ENCODE results near the gene MET.

MET gene

GRCh38 chr7:116782177-116782711 is 110.2 kb downstream of the MET start:
- no peak for DNase-seq (ENCODE audit: low read depth in 2 of 2)

- DNase-seq (ENCODE audit: low read depth in 2 of 2) = no peak
These were observed 111.8 kb downstream of the MET start for GRCh38 chr7:116783666-116784318.

- DNase-seq (ENCODE audit: low read depth in 2 of 2) = no peak
These were observed 112.7 kb downstream of the MET start for GRCh38 chr7:116784647-116785046.

GRCh38 chr7:116785843-116786242 is 113.8 kb downstream of the MET start:
- no peak for DNase-seq (ENCODE audit: low read depth in 2 of 2)

- DNase-seq (ENCODE audit: low read depth in 2 of 2) = no peak
These were observed 114.9 kb downstream of the MET start for GRCh38 chr7:116786791-116787443.

GRCh38 chr7:116787881-116788280 is 115.9 kb downstream of the MET start:
- DNase-seq (ENCODE audit: low read depth in 2 of 2) = no peak

- DNase-seq (ENCODE audit: low read depth in 2 of 2) = no peak
These were observed 116.7 kb downstream of the MET start for GRCh38 chr7:116788572-116789197.

- DNase-seq (ENCODE audit: low read depth in 2 of 2) = no peak
These were observed 118.0 kb downstream of the MET start for GRCh38 chr7:116790025-116790424.

- DNase-seq (ENCODE audit: low read depth in 2 of 2) = no peak
These were observed 120.8 kb downstream of the MET start for GRCh38 chr7:116792813-116793212.

- DNase-seq (ENCODE audit: low read depth in 2 of 2) = no peak
These were observed 121.9 kb downstream of the MET start for GRCh38 chr7:116793795-116794340.

- no peak for DNase-seq (ENCODE audit: low read depth in 2 of 2)
These were observed 124.5 kb downstream of the MET start for GRCh38 chr7:116796471-116796870.

- no peak for DNase-seq (ENCODE audit: low read depth in 2 of 2)
These were observed 125.6 kb downstream of the MET start for GRCh38 chr7:116797612-116798011.

GRCh38 chr7:116798232-116798631 is 126.2 kb downstream of the MET start:
- no peak for DNase-seq (ENCODE audit: low read depth in 2 of 2)

GRCh38 chr7:116799916-116800315 is 127.9 kb downstream of the MET start:
- DNase-seq (ENCODE audit: low read depth in 2 of 2) = no peak

- DNase-seq (ENCODE audit: low read depth in 2 of 2) = no peak
These were observed 128.6 kb downstream of the MET start for GRCh38 chr7:116800594-116800993.

- no peak for DNase-seq (ENCODE audit: low read depth in 2 of 2)
These were observed 129.2 kb downstream of the MET start for GRCh38 chr7:116801092-116801710.

GRCh38 chr7:116802144-116802745 is 130.2 kb downstream of the MET start:
- no peak for DNase-seq (ENCODE audit: low read depth in 2 of 2)

GRCh38 chr7:116802746-116803152 is 130.8 kb downstream of the MET start:
- peak in 1 of 2 donors; percentile 3 for DNase-seq (ENCODE audit: low read depth in 2 of 2)

GRCh38 chr7:116804471-116804870 is 132.5 kb downstream of the MET start:
- DNase-seq (ENCODE audit: low read depth in 2 of 2) = no peak

GRCh38 chr7:116805100-116805544 is 133.1 kb downstream of the MET start:
- DNase-seq (ENCODE audit: low read depth in 2 of 2) = no peak

- no peak for DNase-seq (ENCODE audit: low read depth in 2 of 2)
These were observed 134.3 kb downstream of the MET start for GRCh38 chr7:116806046-116806944.
